Stimulated activated CD8-positive, alpha-beta memory T cell treated with anti-CD3 and anti-CD28 coated beads, Interleukin-7, amount 100 ng/mL, for 4 hours (primary cell): ENCODE results near the gene NTRK1.
A peak's percentile ranks its signal among the peaks of the same experiment; 100 is the strongest.

Source experiments
- DNase-seq, 2 donors: peaks; one replicate each; pipeline ENCODE4 v3.0.0-alpha.2; 2020; ENCODE audit warnings: low read depth in 2 of 2

NTRK1 gene

GRCh38 chr1:156860628-156861423 lies at the start of gene NTRK1:
Gene NTRK1 (plus strand): TSS chr1:156860865. CDS start chr1:156860935, 70 bp downstream.
- peak; percentile 27 to 59 for DNase-seq

- DNase-seq, result no peak
Observed at GRCh38 chr1:156811168-156811567, 49.5 kb upstream of the NTRK1 start.

- DNase-seq, result no peak
Observed at GRCh38 chr1:156812293-156812990, 48.2 kb upstream of the NTRK1 start.

DNA sequence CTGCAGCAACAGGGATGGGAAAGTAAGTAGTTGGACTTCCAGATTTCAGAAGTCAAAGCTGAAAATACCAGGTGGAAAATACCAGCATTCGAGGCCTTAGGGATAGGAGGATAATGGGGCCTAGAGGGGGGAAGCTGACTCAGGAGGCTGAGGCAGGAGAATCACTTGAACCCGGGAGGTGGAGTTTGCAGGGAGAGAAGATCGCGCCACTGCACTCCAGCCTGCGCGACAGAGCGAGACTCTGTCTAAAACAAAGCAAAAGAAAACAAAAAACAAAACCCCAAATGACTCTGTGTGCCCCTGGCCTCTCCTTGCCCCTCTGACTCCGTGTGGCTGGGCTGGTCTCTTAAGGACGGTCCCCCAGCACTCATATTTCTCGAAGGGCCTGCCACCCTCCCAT lies 47.4 kb upstream of the NTRK1 start:
- no peak for DNase-seq

GRCh38 chr1:156813750-156814570 lies 46.7 kb upstream of the NTRK1 start:
- peak; percentile 58 to 73 for DNase-seq

GRCh38 chr1:156814571-156815260 lies 45.9 kb upstream of the NTRK1 start:
- DNase-seq, result peak in 1 of 2 donors; percentile 33

DNA sequence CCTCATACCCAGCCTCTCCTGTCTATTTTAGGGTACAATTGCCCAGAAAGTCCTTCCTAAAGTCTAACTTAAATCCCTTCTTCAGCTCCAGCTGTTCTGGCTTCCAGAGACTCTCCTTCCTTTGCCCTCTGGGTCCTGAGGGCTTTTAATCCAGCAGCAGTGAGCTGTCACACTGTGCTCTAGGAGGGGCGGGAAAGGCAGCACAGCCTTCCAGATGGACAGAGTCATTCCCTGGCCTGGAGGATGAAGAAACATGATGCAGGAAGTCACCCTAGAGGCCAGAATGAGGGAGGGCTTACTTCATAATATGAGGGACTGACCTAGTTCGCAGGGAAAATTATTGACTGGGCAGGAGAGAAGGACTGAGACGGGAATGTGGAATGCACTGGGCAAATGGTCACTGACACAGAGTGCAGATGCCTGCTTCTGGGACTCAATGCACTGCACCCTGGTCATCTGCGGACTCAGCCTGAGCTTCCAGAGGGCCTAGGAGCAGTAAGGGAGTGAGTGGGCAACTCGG lies 45.3 kb upstream of the NTRK1 start:
- no peak for DNase-seq

GRCh38 chr1:156815961-156816422 lies 44.7 kb upstream of the NTRK1 start:
- DNase-seq, result no peak

- peak; percentile 93 to 97 for DNase-seq
Observed at GRCh38 chr1:156816561-156817328, 43.9 kb upstream of the NTRK1 start, which contains the start of gene SH2D2A. Gene SH2D2A (minus strand): TSS chr1:156816848. CDS start chr1:156816708, 140 bp downstream.

DNA sequence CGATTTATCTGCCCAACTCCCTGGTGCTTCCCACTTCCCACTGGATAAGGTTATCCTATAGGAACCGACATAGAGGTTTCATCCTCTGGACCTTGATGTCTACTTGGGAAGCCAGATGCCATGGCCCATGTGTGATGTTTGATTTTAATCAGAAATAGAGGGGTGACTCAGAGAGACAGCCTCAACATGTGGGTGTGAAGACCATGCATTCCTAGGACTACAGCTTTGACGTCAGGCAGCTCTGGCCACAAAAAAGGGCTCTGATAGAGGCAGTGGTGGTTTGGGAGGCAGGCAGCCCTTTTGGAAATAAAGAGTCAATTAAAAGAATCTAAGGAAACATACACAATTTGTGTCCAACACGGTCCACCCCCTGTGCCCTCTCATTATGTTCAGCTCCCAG lies 38.9 kb upstream of the NTRK1 start:
- DNase-seq, result peak; percentile 46 to 58

GRCh38 chr1:156822680-156823079 lies 38.0 kb upstream of the NTRK1 start:
- DNase-seq, result no peak

DNA sequence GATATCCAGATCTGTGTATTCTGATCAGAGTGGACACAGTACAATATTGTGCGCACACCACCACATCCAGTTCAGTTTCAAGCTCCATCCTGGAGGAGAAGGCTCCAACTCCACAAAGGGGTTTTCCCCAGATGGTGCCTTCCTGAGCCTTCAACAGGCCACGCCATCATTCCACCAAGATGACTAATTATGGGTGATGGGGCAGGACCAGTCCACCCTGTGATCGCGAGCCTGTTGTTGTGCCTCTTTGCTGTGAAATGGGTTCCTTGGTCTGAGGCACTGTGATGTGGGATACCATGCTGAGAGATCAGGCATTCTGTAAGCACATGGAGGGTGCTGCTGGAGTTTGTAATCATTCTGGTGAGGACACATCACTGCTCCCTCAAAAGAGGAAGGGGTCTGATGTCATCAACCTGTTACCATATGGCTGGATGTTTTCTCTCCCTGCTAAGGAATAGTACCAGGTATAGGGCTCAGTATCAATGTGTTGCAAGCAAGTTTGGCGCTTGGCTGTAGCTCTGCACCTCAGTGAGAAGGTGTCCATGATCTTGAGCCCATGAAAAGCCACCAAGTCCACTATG lies 37.4 kb upstream of the NTRK1 start:
- DNase-seq, result no peak

GRCh38 chr1:156826630-156827029 lies 34.0 kb upstream of the NTRK1 start:
- DNase-seq, result no peak

GRCh38 chr1:156828400-156829124 lies 32.1 kb upstream of the NTRK1 start:
- DNase-seq, result no peak

GRCh38 chr1:156832434-156832833 lies 28.2 kb upstream of the NTRK1 start:
- DNase-seq, result no peak

- no peak for DNase-seq
Observed at GRCh38 chr1:156833603-156834002, 27.1 kb upstream of the NTRK1 start.

DNA sequence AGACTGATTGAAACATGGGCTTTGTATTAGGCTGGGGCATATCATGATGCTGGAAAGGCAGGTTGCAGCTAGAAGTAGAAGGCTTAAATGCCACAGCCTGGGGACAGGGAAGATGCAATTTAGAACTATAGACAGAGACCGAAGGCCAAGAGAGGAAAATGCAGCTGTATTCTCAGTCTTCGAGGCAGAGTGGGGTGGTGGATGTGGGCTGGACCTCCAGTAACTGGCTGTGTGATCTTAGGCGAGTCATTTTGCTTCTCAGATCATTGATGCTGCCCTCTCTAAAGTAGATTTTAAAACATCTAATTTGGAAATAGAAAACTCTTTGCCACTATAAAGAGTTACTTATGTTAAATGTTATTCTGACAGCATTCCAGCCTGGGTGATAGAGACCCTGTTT lies 26.3 kb upstream of the NTRK1 start:
- no peak for DNase-seq

- DNase-seq, result no peak
Observed at GRCh38 chr1:156836041-156836654, 24.5 kb upstream of the NTRK1 start.

DNA sequence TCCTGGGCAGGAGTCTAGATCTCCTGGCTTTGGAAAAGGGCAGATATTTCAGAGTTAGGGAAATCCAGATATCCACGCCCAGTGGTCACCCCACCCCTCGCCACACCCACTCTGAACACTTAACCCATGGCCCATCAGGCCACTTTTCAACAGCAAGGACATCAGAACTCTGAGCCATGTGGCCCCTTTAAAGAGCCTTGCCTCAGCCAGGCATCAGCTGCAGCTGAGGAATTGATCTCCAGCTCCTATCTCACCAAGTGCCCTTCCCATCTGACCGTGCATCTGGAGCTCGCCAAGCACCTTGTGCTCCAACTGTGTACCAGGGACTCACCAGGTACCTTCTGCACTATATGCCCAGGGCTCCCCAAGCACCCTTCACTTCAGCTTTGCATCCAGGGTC lies 23.8 kb upstream of the NTRK1 start:
- DNase-seq, result no peak
